NCI-H187 (cell line): ENCODE data around the gene PTPRN2.
"Not testable (repeated sequence)": the region's sequence is repeated elsewhere in the genome, so short reads cannot be mapped to it uniquely, and the experiment has no call there.

Experiments used
- DNase-seq, 2 experiments: peaks; one replicate each; lab custom pipeline; 2025; lab: John Stamatoyannopoulos, UW

PTPRN2 gene

DNA sequence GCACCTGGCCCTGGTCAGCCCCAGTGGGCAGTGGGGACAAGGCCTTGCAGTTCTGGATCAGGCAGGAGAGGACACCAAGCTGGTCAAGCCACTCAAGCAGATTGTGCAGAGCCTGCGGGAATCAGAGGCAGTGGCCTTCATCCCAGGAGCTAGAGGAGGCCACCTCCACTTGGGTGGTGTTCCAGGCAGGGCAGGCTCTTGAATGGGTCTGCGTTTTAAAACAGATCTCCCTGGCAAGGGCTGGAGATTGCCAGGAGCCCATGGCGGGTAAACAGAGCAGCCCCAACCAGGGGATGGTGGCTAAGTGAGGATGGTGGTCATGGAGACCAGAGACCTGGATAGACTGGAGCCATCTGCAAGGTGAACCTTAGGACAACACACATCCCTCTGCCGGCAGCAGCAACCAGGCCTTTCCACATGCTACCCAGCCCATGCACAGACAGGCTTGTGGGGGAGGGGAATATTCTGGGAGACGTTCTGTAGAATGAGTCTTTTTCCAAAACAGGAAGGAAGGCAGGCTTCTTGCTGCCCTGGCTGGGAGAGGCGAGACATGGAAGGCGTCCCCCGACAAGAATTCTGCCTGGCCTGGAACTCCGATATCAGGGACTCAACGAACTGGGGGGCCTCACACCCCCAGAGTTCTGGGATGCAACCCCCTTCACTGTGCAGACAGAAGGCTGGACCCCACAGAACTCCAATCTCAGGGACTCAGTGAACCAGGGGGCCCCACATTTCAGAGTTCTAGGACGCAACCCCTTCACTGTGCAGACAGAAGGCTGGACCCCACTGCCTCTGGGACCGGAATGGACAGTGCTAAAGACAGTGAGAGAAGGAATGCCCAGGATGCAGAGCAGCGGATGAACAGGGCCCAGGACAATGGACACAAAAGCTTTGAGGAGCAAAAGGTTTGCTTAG is 264.8 kb downstream of the PTPRN2 start:
- DNase-seq = no peak

DNA sequence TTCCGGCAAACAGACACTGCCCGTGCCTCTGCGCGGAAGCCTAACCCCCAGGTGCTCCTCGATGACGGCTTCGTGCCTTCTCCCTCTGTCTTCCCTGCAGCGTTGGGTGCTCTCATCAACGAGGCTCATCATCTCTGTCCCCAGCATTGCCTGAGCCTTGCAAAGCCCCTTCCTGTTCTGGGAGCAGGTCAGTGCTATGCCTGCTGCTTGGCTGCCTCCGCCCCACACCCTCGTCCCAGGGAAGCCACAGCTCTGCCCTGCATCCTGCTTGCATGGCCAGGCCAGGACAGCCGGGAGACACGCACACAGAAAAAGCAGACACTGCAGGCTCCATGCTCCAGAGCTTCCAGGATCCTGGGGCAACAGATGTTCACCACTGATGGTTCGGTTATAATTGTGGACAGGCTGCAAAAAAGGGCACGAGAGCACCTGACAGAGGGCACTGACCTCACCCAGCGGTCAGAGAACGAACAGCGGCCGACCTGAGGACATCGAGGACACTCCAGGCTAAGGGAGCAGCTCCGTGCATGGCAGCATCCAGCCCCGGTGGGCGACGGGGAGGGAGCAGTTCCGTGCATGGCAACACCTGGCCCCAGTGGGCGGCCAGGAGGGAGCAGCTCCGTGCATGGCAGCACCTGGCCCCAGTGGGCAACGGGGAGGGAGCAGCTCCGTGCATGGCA is 265.5 kb downstream of the PTPRN2 start:
- DNase-seq = no peak

DNA sequence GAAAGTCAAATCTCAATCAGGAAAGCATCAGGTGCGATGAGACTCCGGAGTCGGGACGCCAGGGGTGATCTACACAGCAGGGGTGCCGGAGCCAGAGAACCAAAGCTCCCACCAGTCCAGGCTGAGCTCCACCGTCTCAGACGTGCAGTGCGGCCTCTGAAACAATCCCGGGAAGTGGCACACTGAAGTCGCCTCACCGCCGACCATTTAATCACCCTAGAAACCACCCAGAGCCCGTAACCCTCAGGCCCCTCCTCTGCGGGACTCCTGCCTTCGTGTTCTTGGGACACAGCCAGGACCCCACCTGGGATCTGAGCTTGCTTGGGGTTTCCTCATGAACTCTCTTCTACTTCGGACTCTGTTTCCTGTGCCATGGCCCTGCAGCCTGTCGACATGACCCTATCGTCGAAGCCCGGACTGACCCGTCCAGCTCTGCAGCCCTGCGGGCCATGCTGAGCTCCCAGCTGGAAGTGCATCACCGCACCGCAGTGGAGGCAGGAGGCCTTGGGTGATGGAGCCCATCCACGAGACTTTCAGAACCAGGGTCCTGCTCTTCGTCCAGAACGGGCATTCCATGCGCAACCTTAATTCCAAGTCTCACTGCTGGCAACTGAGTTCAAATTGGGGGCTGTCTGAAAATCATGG is 266.4 kb downstream of the PTPRN2 start:
- DNase-seq = no peak

DNA sequence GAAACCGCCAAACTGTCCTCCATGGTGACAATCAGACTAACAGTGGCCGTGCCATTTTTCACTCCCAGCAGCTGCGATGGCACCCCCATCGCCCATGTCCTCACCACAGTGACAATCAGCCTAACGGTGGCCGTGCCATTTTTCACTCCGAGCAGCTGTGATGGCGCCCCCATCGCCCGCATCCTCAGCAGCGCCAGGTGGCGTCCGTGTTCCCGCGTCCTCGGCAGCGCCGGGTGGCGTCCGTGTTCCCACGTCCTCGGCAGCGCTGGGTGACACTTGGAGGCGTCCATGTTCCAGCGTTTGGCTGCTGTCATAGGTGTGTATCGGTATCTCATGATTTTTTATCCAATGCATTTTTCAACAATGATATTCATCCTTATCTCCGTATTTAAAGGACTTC is 267.3 kb downstream of the PTPRN2 start:
- DNase-seq = no peak

DNA sequence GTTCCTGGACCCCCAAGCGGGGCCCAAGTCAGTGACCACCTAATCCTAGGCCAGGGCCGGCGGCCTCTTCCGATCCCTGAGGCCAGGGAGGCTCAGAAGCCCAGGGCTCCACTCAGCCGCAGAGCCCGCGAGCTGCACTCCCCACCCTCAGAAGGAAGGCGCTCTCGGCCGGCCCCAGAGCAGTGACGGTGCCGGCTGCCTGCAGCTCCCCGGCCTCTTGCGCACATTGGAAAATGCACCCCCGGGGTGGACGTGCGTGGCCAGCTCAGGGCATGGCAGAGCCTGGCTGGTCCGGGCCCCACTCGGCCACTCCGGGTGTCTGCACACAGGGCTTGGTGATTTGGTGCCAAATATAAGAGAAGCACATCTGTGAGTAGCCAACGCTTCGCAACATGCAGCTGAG is 269.1 kb downstream of the PTPRN2 start:
- DNase-seq = no peak

DNA sequence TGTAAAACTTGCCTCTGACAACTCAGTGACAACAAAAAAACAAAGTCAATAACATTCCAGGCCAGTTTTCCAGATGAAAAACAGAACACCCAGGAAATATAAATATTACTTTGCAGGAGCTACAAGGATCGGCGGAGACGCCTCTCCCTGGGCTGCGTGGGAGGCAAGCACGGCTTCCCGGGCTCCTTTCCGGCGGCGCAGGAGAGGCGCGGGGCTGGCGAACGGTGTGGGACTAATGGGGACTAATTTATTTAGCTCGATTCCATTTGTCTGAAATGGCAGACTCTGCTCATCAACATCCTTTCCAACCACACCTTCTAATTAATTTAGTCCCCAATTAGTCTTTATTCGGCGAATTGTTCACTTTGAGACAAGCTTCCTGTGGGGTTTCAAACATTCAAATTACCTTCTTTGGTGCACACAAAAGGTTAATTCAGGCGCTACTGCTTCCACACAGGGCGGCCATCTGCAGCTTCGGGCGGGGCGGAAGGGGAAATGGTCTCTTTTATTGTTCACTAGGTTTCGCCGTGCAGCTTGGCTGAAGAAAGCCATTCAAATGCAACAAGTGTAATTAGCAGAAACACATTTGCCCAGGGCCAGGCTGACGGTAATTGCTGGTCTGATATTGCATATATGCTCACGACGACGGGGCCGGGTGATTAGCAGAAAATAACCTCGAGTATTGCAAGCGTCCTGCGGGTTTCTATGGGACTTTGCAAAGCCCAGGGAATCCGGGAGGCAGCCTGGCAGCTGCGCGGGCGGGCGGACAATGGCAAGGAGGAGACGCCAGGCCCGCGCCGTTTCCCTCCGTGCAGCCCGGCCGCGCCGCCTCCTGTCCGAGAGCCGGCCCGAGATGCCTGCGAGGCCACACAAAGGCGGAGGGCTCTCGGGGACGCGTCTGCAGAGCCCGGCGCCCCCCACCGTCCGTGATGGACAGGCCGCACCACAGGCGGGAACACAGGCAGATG is 270.1 kb downstream of the PTPRN2 start:
- no peak for DNase-seq

DNA sequence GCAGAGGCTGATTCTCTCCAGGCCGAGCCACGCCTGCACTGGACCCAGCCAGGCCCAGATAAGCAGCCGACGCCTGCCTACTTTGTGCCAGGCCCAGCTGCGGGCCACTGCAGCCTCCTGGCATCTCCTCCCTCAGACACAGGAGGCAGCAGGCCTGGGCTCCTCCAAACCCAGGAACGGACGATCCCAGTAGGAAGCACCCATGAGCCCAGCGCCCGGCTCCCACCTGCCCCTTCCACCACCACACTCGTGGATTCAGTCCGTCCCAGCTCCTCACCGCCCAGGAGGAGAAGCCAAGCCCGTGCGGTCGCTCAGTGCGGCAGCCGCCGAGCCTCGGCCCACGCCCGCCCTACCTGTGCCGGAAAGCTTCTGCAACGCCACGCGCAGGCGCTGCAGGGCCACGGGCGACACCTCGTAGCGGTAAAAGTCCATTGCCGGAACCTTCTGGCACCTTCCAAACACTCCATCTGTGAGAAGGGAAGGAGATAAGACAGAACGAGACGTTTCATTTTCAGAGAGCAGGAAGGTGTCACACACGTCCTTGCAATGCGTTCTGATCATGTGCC is 271.1 kb downstream of the PTPRN2 start:
- DNase-seq = no peak

DNA sequence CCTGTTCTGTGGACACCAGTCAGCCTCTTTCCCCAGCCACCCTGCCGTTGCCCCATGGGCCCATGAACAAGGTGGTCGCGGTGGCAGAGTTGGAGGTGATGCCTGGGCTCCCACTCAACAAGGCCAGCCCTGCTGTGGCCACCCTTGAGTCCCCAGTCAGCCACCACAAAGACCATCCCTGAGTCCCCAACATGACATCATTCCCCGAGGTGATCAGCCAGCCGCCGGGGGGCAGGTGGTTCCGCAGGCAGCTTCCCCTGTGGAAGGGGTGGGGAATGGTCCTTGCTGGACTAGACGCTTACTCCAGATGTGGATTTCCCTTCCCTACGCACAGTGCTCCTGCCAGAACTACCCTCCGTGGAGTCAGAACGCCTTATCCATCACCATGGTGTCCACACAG is 271.7 kb downstream of the PTPRN2 start:
- no peak for DNase-seq

DNA sequence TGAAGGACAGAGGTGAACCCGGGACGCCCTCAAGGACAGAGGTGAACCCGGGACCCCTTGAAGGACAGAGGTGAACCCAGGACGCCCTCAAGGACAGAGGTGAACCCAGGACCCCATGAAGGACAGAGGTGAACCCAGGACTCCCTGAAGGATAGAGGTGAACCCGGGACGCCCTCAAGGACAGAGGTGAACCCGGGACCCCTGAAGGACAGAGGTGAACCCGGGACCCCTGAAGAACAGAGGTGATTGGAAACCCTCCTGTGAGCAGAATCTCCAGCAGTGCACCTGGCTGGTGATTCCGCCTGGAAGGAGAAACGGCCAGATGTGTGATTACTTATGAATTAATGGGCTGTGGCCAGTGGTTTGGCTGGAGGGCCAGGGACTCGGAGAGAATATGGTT is 272.3 kb downstream of the PTPRN2 start:
- no peak for DNase-seq

DNA sequence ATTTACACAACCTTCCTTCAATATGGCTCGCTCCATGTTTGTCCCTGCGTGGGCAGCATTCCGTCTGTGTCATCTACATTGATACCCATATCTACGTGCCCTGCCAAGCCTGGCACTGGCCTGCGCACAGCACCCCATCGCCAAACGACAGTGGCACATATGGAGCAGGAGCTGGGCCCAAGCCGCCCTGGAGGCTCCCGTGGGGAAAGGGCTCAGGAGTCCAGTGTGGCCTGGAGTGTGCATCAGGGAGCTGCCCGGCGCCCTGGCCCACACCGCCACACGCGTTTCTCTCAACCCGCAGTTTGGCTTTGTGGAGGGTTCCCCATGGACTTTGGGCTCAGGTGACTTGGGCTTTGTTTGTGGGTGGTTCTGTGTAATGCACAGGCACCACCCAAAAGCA is 273.2 kb downstream of the PTPRN2 start:
- DNase-seq = no peak

DNA sequence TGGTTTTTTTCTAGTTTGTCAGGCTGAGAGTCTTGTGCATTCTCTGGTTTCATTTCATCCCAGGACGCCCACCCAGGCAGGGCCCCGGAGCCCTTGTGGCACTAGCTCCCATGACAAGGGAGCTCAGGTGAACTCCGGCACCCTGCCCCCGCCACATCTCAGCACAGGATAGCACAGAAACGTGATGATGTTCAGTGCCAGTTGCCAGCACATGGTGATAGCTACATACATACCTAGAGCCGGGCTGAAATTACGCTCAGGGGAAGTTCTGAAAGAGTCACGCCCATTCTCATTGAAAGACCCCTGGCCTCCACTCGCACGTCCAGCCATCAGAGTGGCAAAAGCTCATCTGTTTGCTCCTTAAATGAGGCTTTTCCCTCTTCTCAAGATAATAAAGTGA is 273.7 kb downstream of the PTPRN2 start:
- no peak for DNase-seq

DNA sequence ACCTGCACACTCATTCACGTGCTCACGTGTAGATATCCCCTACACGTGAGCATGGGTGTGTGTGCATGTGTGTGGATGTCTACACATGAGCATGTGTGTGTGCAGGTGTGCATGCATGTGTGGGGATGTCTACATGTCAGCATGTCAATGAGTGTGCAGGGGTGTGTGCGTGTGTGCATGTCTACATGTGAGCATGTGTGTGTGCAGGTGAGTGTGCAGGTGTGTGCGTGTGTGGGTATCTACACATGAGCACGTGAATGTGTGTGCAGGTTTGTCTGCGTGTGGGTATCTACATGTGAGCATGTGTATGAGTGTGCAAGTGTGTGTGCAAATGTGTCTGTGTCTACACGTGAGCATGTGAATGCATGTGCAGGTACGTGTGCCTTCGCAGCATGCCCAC is 274.8 kb downstream of the PTPRN2 start:
- no peak for DNase-seq

DNA sequence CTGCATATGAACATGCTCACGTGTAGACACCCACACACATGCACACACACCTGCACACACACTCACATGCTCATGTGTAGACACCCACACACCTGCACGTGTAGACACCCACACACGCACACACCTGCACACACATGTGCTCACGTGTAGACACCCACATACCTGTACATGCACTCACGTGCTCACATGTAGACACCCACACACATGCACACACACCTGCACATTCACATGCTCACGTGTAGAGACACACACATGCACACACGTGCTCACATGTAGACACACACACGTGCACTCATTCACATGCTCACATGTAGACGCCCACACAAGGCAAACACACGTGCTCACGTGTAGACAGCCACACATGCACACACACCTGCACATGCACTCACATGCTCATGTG is 275.8 kb downstream of the PTPRN2 start:
- DNase-seq = no peak

DNA sequence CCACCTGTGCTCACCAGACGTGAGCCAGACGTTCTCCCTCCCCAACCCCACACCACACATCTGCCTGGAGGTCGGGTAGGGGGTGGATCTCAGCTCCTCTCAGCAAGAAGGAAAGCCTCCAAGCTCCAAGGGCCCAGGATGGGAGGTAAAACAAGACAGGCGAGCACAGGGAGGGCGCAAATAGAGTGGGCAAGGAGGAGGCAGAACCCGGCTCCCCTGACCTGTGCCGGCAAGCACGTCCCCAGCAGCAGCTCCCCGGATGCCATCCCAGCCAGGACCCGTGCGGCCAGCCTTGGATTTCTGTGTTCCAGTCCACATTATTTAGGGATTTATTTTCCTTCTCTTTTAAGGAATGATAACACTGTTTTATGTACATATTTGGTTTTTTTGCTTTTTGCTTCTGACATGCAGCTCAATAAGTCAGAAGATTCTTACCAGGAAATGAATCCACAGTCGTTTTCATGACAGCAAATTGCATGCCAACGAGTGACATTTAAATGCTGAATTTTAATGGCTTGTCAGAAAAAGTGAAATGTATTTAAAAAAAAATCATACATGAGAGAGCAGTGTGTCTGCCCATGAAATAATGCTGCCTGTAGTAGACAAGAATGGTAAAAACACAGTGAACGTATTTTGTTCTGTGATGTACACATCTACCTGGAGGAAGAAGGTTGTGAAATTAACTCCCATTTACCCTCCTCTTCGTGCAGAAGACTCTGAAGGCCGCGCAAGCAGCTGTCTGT is 276.5 kb downstream of the PTPRN2 start:
- DNase-seq = no peak

DNA sequence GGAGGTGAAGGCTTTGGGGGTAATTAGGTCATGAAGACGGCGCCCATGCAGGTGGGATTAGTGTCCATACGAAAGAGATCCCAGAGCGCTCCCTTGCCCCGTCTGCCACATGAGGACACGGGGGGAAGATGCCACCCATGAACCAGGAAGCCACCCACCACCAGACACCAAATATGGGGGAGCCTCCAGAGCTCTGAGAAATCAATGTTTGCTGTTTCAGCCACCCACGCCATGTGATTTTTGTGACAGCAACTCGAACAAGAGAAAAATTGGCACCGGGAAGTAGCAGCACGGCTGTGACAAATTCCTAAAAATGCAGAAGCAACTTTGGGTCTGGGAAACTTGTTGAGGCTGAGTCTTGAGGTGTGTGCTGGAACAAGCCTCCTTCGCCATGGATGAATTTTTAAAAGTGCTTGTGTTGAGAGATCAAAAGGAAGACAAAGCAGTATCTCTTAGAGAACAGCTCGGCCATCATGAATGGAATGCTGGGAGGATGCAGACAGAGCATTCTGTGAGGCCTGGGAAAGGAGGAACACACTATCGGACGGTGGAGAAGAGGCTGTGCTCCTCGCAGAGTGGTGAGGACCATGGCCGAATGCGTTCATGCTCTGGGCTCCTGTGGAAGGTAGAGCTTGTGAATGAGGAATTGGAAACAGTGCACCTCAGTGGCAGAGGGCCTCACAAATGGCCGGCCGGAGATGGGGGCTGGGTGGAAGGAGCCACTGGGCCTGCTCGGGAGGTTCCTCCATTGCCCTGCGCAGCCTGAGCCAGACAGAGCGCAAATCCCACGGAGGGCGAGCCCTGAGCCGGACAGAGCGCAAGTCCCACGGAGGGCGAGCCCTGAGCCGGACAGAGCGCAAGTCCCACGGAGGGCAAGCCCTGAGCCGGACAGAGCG is 277.5 kb downstream of the PTPRN2 start:
- DNase-seq = no peak

DNA sequence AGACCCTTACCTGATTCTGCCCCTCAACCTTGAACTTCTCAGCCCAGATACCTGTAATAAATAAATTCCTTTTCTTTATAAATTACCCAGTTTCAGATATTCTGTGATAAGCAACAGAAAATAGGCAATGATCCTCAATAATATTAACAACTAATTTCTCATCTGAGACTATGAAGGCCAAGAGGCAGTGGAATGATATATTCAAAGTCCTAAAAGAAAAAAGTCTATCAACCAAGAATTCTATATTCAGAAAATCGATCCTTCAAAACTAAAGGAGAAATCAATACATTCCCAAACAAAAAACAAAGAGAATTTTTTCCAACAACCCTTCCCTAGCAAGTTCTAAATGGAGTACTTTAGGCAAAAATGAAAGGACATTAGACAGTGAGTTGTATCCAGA is 279.6 kb downstream of the PTPRN2 start:
- DNase-seq = no peak

DNA sequence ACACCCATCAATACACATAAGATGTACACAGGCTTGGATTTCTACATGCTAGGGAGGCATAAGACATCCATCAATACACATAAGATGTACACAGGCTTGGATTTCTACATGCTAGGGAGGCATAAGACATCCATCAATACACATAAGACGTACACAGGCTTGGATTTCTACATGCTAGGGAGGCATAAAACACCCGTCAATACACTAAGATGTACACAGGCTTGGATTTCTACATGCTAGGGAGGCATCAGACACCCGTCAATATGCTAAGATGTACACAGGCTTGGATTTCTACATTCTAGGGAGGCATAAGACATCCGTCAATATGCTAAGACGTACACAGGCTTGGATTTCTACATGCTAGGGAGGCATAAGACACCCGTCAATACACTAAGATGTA is 283.6 kb downstream of the PTPRN2 start:
- DNase-seq = not testable (repeated sequence)

DNA sequence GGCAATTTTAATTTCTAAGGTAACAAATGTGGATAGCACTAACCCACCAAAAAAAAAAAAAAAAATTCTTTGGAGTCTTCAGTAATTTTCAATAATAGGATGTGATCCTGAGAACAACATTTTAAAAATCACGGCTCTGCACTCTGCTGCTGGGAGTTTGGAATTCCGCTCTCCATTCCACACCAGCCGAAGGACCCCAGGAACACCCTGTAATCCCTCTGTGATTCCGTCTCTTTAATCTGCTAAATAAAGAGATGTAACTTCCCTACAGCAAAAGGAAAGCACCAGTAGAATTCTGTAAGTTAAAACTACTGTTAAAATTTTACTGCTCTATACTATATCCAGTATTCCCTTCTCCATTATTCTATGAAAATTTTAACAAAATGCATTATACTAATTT is 284.5 kb downstream of the PTPRN2 start:
- no peak for DNase-seq

DNA sequence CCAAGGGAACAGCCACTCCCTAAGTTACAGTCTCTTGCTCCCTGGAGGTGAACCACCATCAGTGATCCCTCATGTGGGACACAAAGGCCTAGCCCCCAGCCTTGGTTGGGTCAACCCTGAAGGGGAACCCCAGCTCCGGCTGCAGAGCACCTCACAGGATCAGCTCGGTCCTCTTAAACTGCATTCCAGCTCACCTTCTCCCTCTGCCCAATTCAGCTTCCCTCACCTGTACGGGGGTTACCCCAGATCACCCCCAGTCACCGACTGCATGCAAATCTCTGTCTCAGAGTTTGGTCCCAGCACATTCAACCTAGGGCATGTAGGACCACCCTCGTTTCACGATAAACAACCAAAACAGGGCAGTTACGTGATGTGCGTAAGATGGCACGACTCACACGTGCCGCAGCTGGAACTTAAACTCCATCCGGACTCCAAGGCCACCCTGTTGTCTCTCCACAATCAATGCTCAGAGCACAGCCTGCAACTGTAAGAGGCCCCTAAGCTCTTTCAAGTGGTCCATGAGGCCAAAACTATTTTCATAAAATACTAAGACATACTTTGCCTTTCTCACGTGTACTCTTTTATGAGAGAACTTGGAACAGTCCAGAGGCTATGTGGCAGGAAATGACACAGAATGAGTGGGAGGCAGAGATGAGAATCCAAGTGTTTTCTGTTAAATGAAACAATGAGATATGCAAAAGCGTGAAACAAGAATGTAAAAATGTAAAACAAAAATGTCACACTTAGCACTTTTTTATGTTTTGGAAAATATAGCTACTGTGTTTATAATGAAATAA is 285.2 kb downstream of the PTPRN2 start:
- no peak for DNase-seq
